ENCODE measurements around the gene SLC2A4RG. TPM values are rescaled to one million over a fixed set of nuclear protein-coding genes. Genes with fewer than 3 reads are reported as not detected.

SLC2A4RG gene
- total and polyA plus RNA-seq, 2 of the 13 experiments (the other 11 are each of a cell fraction or from before 2014, with no cell fraction given): 91.4 to 95.9 TPM

DNA sequence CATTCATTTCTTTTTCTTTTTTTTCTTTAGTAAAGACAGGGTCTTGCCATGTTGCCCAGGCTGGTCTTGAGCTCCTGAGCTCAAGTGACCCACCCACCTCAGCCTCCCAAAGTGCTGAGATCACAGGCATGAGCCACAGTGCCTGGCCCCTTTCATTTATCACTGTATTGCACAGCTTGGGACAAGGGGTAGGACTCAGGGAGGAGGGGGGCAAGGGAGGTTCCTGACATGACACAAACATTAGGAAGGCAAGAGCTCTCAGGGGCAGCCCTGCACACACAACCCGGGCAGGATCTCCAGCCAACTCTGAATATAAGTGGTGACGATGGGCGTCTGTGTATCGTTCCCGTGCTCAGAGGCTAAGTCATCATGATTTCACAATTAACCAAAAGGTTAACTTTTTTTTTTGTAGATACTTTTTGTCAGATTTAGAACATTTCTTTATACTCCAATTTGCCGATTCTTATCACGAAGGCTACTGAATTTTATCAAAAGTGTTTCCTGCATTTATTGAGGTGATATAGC lies 19.9 kb downstream of the SLC2A4RG start:
- peaks cover 0 to 3% of the 10 kb centered on the region in 2 experiments; a peak in 1 of 5 replicates for H3K27me3 ChIP-seq (ENCODE audit: control insufficient read depth in 1 of 2, insufficient read depth in 2 of 2, low read length in 2 of 2)
- H3K79me2 ChIP-seq (ENCODE audit: insufficient read depth, low read length): no peaks in the 10 kb centered on the region
- CTCF ChIA-PET (ENCODE audit: low intra/inter-chr PET ratio, low total read pairs): no interaction called here
- TF ChIP-seq ISL2 (CRISPR knock-in tag; IDR thresholded peaks at IDR 0.05) (no peak), NAIF1 (CRISPR knock-in tag; IDR thresholded peaks at IDR 0.05; ENCODE audit: borderline replicate concordance) (no peak), ZNF720 (CRISPR knock-in tag; IDR thresholded peaks at IDR 0.05) (no peak), FOSL2 (CRISPR knock-in tag; IDR thresholded peaks at IDR 0.05) (no peak), STAT5B (CRISPR knock-in tag; IDR thresholded peaks at IDR 0.05) (no peak), ELF3 (CRISPR knock-in tag; IDR thresholded peaks at IDR 0.05) (no peak), MLLT10 (CRISPR knock-in tag; IDR thresholded peaks at IDR 0.05) (no peak), MTA3 (CRISPR knock-in tag; IDR thresholded peaks at IDR 0.05) (no peak)
- TF ChIP-seq, protein P1, sequence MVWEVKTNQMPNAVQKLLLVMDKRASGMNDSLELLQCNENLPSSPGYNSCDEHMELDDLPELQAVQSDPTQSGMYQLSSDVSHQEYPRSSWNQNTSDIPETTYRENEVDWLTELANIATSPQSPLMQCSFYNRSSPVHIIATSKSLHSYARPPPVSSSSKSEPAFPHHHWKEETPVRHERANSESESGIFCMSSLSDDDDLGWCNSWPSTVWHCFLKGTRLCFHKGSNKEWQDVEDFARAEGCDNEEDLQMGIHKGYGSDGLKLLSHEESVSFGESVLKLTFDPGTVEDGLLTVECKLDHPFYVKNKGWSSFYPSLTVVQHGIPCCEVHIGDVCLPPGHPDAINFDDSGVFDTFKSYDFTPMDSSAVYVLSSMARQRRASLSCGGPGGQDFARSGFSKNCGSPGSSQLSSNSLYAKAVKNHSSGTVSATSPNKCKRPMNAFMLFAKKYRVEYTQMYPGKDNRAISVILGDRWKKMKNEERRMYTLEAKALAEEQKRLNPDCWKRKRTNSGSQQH (CRISPR knock-in tag; IDR thresholded peaks at IDR 0.05; ENCODE audit: low read depth): no peak
- no TSS peak for BruUV-seq (replicated peaks)
- no peaks in the 10 kb centered on the region for H3K9me3 ChIP-seq (ENCODE audit: low read length)
- no peak overlapping the region for H3K9ac ChIP-seq (ENCODE audit: insufficient read depth, low read depth, low read length)
- intact Hi-C loops (cut with micrococcal nuclease; ENCODE audit: unreplicated experiment) (no loop called here), in situ Hi-C loops (cut with HindIII; ENCODE audit: extremely low pct_ligation_motif_present, low pct_unique_long_range_greater_than_20kb) (no loop called here)
- H3K27ac ChIP-seq (ENCODE audit: extremely low read length, insufficient read depth, low read length): no peak overlapping the region
- no peaks in the 10 kb centered on the region for H3K36me3 ChIP-seq (replicated peaks in 1 of 2; ENCODE audit: control insufficient read depth in 1 of 2, insufficient read depth in 2 of 2, low read length in 2 of 2)
- ATAC-seq: no peak
- 77% methylated on average over 7 of the region's 7 CpGs for WGBS (ENCODE audit: low lambda C conversion rate)
- no peak overlapping the region for H3K4me3 ChIP-seq (replicated peaks in 1 of 3; ENCODE audit: insufficient read depth in 1 of 3, low read depth in 2 of 3, low read length in 3 of 3)
- FAIRE-seq: no peak
- H2AFZ ChIP-seq (ENCODE audit: low read length): no peak overlapping the region
- DNase-seq (ENCODE audit: low spot score): no peak
- H3K4me1 ChIP-seq (ENCODE audit: insufficient read depth, low read length): peaks cover 26% of the 10 kb centered on the region
- no peaks in the 10 kb centered on the region for H4K20me1 ChIP-seq (ENCODE audit: insufficient read depth, low read length)
- POLR2A ChIA-PET: no interaction called here
- H3K4me2 ChIP-seq (ENCODE audit: low read depth, low read length): no peak overlapping the region

All from HepG2 (cell line).